ENCODE data around the gene MAPK8. TPM values are rescaled to one million over a fixed set of nuclear protein-coding genes. Genes with fewer than 3 reads are reported as not detected.

Gene MAPK8
- polyA plus RNA-seq, 3 donors, result 18.4 to 21.1 (median 18.5) TPM

GRCh38 chr10:48333856-48334255 lies 27.4 kb downstream of the MAPK8 start:
- H3K79me2 ChIP-seq (ENCODE audit: insufficient read depth, low read length), result peaks cover 9% of the 10 kb centered on the region
- WGBS (ENCODE audit: insufficient coverage), result 88% methylated on average over 5 of the region's 6 CpGs
- no peak overlapping the region for H3K27ac ChIP-seq (ENCODE audit: low read depth in 1 of 2, low read length in 2 of 2)
- H3K4me3 ChIP-seq (replicated peaks in 1 of 3; ENCODE audit: low read depth in 2 of 3, low read length in 3 of 3), result no peak overlapping the region
- no peaks in the 10 kb centered on the region for H3K9me3 ChIP-seq (replicated peaks in 1 of 2; ENCODE audit: control insufficient read depth in 1 of 2, insufficient read depth in 1 of 2, low read length in 2 of 2)
- intact Hi-C loops (cut with micrococcal nuclease), result no loop called here
- H3K27ac Mint-ChIP-seq, result no peak overlapping the region
- H3K4me2 ChIP-seq (replicated peaks; ENCODE audit: extremely low read depth, low read length, poor library complexity, severe bottlenecking), result no peak overlapping the region
- peaks cover 8 to 19% (median 16%) of the 10 kb centered on the region in 7 donors for H3K9me3 Mint-ChIP-seq
- H3K4me1 Mint-ChIP-seq, result no peaks in the 10 kb centered on the region
- no peak overlapping the region for H3K4me3 Mint-ChIP-seq
- H3K4me1 ChIP-seq (ENCODE audit: control insufficient read depth in 1 of 2, insufficient read depth in 2 of 2, low read length in 2 of 2), result no peaks in the 10 kb centered on the region
- peaks cover 4% of the 10 kb centered on the region for H4K20me1 ChIP-seq (ENCODE audit: insufficient read depth, low read length)
- H3K9ac ChIP-seq (ENCODE audit: insufficient read depth, low read length, poor library complexity, severe bottlenecking), result no peak overlapping the region
- H3K36me3 ChIP-seq (replicated peaks in 1 of 2; ENCODE audit: control insufficient read depth in 1 of 2, insufficient read depth in 2 of 2, low read length in 2 of 2), result peaks cover 0 to 29% of the 10 kb centered on the region in 2 donors
- peaks cover 44 to 47% of the 10 kb centered on the region in 2 donors for H3K36me3 Mint-ChIP-seq
- TF ChIP-seq, protein P1, sequence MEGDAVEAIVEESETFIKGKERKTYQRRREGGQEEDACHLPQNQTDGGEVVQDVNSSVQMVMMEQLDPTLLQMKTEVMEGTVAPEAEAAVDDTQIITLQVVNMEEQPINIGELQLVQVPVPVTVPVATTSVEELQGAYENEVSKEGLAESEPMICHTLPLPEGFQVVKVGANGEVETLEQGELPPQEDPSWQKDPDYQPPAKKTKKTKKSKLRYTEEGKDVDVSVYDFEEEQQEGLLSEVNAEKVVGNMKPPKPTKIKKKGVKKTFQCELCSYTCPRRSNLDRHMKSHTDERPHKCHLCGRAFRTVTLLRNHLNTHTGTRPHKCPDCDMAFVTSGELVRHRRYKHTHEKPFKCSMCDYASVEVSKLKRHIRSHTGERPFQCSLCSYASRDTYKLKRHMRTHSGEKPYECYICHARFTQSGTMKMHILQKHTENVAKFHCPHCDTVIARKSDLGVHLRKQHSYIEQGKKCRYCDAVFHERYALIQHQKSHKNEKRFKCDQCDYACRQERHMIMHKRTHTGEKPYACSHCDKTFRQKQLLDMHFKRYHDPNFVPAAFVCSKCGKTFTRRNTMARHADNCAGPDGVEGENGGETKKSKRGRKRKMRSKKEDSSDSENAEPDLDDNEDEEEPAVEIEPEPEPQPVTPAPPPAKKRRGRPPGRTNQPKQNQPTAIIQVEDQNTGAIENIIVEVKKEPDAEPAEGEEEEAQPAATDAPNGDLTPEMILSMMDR (IDR thresholded peaks at IDR 0.05), result no peak
- no peaks in the 10 kb centered on the region for H3K27me3 ChIP-seq (ENCODE audit: control insufficient read depth in 2 of 2, insufficient read depth in 2 of 2, low read length in 2 of 2)
- peaks cover 0 to 1% (median 0%) of the 10 kb centered on the region in 3 donors for H3K27me3 Mint-ChIP-seq (ENCODE audit: low read depth in 3 of 3)
- no peak for DNase-seq
- H2AFZ ChIP-seq (ENCODE audit: insufficient read depth, low read depth, low read length, poor library complexity, severe bottlenecking), result no peak overlapping the region

DNA sequence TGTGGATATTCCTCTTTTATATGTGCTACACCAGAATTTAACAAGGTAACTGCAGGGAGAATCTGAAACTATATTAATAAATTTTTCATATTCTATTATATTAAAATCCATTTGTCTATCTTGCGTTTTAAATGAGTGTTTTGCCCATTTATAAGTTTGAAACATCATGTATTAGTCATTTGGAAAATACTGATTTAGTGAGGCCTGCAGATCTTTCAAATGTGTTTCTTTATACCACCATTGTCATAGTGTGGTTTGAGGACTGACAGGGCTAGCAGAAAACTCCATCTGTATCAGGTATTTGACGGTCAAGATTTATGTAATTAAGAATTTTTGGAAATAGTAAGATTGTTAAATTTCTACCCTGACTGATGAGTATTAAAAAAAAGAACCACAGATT lies 29.3 kb downstream of the MAPK8 start:
- DNase-seq, result no peak
- H4K20me1 ChIP-seq (ENCODE audit: insufficient read depth, low read length), result no peaks in the 10 kb centered on the region
- TF ChIP-seq, protein P1 (IDR thresholded peaks at IDR 0.05), result no peak
- H3K36me3 Mint-ChIP-seq, result peaks cover 40 to 41% of the 10 kb centered on the region in 2 donors
- H3K9me3 Mint-ChIP-seq, result peaks cover 8 to 18% (median 16%) of the 10 kb centered on the region in 7 donors
- H3K4me3 Mint-ChIP-seq, result no peak overlapping the region
- H3K27me3 Mint-ChIP-seq (ENCODE audit: low read depth in 3 of 3), result peaks cover 0 to 1% (median 0%) of the 10 kb centered on the region in 3 donors
- no peak overlapping the region for H3K27ac Mint-ChIP-seq
- H3K79me2 ChIP-seq (ENCODE audit: insufficient read depth, low read length), result peaks cover 6% of the 10 kb centered on the region
- no peak overlapping the region for H2AFZ ChIP-seq (ENCODE audit: insufficient read depth, low read depth, low read length, poor library complexity, severe bottlenecking)
- no peak overlapping the region for H3K4me3 ChIP-seq (replicated peaks in 1 of 3; ENCODE audit: low read depth in 2 of 3, low read length in 3 of 3)
- peaks cover 0 to 28% of the 10 kb centered on the region in 2 donors for H3K36me3 ChIP-seq (replicated peaks in 1 of 2; ENCODE audit: control insufficient read depth in 1 of 2, insufficient read depth in 2 of 2, low read length in 2 of 2)
- no CpG with 5 or more reads among the region's 2 CpGs for WGBS (ENCODE audit: insufficient coverage)
- H3K9me3 ChIP-seq (replicated peaks in 1 of 2; ENCODE audit: control insufficient read depth in 1 of 2, insufficient read depth in 1 of 2, low read length in 2 of 2), result no peaks in the 10 kb centered on the region
- H3K27ac ChIP-seq (ENCODE audit: low read depth in 1 of 2, low read length in 2 of 2), result no peak overlapping the region
- H3K4me1 ChIP-seq (ENCODE audit: control insufficient read depth in 1 of 2, insufficient read depth in 2 of 2, low read length in 2 of 2), result no peaks in the 10 kb centered on the region
- no peaks in the 10 kb centered on the region for H3K4me1 Mint-ChIP-seq
- no peaks in the 10 kb centered on the region for H3K27me3 ChIP-seq (ENCODE audit: control insufficient read depth in 2 of 2, insufficient read depth in 2 of 2, low read length in 2 of 2)
- intact Hi-C loops (cut with micrococcal nuclease), result no loop called here
- H3K4me2 ChIP-seq (replicated peaks; ENCODE audit: extremely low read depth, low read length, poor library complexity, severe bottlenecking), result no peak overlapping the region
- no peak overlapping the region for H3K9ac ChIP-seq (ENCODE audit: insufficient read depth, low read length, poor library complexity, severe bottlenecking)
